Smooth muscle cell of the coronary artery (primary cell): Measurements from ENCODE around the gene METTL14. TPM values are rescaled to one million over a fixed set of nuclear protein-coding genes. Genes with fewer than 3 reads are reported as not detected.

ENCODE experiments used
- total RNA-seq: library from RNA; depleted of rRNA; stranded (reverse); fragments of >200 nt; gene quantifications from 2 replicates; pipeline ENCODE4 v1.2.3, GENCODE V29; 2014; ENCODE audit warnings: low replicate concordance

METTL14 gene
- 17.8 and 25.0 TPM in 2 replicates for total RNA-seq

GRCh38 chr4:118684873-118685811, at the start of gene METTL14:
Gene METTL14 (plus strand): TSS chr4:118685392. CDS start chr4:118685535, 143 bp downstream.

Other genes starting within 250 kb of the METTL14 start
- 36.9 and 80.1 TPM in 2 replicates for gene SEC24D, start 150.7 kb downstream of the METTL14 start, total RNA-seq
- 2.7 and 16.4 TPM in 2 replicates for gene SYNPO2, start 203.5 kb downstream of the METTL14 start, total RNA-seq